Suprapubic skin (tissue), 4 donors: ENCODE measurements around the gene LLPH. TPM values are rescaled to one million over a fixed set of nuclear protein-coding genes. Genes with fewer than 3 reads are reported as not detected.

Source experiments
- DNase-seq, 2 donors: peaks; one replicate each; pipeline ENCODE4 v3.0.0-alpha.2; 2019; ENCODE audit warnings: low spot score in 2 of 2
- H3K27ac ChIP-seq: fragments of 200-600 bp; sonication (generic); one replicate; pipeline ENCODE4 v1.5.1; 2019
- H3K27me3 ChIP-seq: fragments of 200-600 bp; sonication (generic); one replicate; pipeline ENCODE4 v1.5.1; 2019
- H3K36me3 ChIP-seq: fragments of 200-600 bp; sonication (generic); one replicate; pipeline ENCODE4 v1.5.1; 2019
- H3K4me1 ChIP-seq: fragments of 200-600 bp; sonication (generic); one replicate; pipeline ENCODE4 v1.5.1; 2019
- H3K4me3 ChIP-seq: fragments of 200-600 bp; sonication (generic); one replicate; pipeline ENCODE4 v1.5.1; 2019; ENCODE audit warnings: mild to moderate bottlenecking
- H3K9me3 ChIP-seq: fragments of 200-600 bp; sonication (generic); one replicate; pipeline ENCODE4 v1.5.1; 2019
- EP300 ChIP-seq: sonication (generic); formaldehyde crosslinking; IDR thresholded peaks from one replicate; pipeline ENCODE4 v1.6.1; 2017; ENCODE audit warnings: antibody characterized with exemption
- POLR2A ChIP-seq, 2 donors: fragments of 450-650 bp; IDR thresholded peaks; one replicate each; pipeline ENCODE4 v1.6.1; 2017; ENCODE audit warnings: antibody characterized with exemption in 2 of 2, mild to moderate bottlenecking in 2 of 2, moderate library complexity in 2 of 2
- POLR2AphosphoS5 ChIP-seq, 3 donors: sonication (generic); formaldehyde crosslinking; IDR thresholded peaks; one replicate each; pipeline ENCODE4 v1.6.1; 2017; ENCODE audit warnings: antibody characterized with exemption in 3 of 3
- WGBS: methylation state at CpG from one replicate; pipeline ENCODE4 v1.1.5; 2018; 5-methylcytosine and 5-hydroxymethylcytosine counted together
- total RNA-seq, 4 donors: library from RNA; depleted of rRNA; stranded (reverse); fragments of >200 nt; gene quantifications; one replicate each; pipeline ENCODE4 v1.1.0, GENCODE V29; 2016
- TF ChIP-seq, protein P1 (sequence below), 2 donors: fragments of 200-600 bp in 1 of 2; fragments of 450-650 bp in 1 of 2; sonication (generic) in 1 of 2; IDR thresholded peaks; one replicate each; pipeline ENCODE4 v1.5.1; 2016 to 2019; ENCODE audit warnings: antibody characterized with exemption in 2 of 2, mild to moderate bottlenecking in 1 of 2, moderate library complexity in 1 of 2

The LLPH gene
- total RNA-seq, 4 donors from 2014 or later = 6.4 to 8.3 (median 6.7) TPM

DNA sequence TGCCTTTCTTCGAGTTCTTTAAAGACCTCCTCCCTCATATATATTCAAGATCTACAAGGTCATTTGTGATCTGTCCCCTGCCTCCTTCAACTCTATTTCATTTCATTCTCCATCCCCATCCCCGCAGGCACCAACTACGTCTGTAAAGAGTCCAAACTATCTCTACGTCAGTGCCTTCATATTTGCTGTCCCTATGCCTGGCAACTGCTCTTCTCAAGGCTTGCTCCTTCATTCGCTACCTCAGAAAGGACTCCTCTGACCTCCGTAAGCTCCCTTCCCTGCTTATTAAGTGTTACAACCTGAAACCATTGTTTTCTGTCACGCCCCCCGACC lies 650 bp downstream of the LLPH start:
- TF ChIP-seq POLR2A (IDR thresholded peaks at IDR 0.05) (no peak), EP300 (no peak), POLR2AphosphoS5 (IDR thresholded peaks at IDR 0.05) (no peak)
- TF ChIP-seq, protein P1, sequence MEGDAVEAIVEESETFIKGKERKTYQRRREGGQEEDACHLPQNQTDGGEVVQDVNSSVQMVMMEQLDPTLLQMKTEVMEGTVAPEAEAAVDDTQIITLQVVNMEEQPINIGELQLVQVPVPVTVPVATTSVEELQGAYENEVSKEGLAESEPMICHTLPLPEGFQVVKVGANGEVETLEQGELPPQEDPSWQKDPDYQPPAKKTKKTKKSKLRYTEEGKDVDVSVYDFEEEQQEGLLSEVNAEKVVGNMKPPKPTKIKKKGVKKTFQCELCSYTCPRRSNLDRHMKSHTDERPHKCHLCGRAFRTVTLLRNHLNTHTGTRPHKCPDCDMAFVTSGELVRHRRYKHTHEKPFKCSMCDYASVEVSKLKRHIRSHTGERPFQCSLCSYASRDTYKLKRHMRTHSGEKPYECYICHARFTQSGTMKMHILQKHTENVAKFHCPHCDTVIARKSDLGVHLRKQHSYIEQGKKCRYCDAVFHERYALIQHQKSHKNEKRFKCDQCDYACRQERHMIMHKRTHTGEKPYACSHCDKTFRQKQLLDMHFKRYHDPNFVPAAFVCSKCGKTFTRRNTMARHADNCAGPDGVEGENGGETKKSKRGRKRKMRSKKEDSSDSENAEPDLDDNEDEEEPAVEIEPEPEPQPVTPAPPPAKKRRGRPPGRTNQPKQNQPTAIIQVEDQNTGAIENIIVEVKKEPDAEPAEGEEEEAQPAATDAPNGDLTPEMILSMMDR (IDR thresholded peaks at IDR 0.05) = no peak
- peaks cover 27% of the 10 kb centered on the region for H3K36me3 ChIP-seq
- H3K4me1 ChIP-seq = peaks cover 21% of the 10 kb centered on the region
- H3K9me3 ChIP-seq = no peaks in the 10 kb centered on the region
- H3K27ac ChIP-seq = no peak overlapping the region
- DNase-seq = no peak
- 5% methylated on average over 8 of the region's 8 CpGs for WGBS
- peak overlapping the region; percentile 72 for H3K4me3 ChIP-seq
- no peaks in the 10 kb centered on the region for H3K27me3 ChIP-seq

DNA sequence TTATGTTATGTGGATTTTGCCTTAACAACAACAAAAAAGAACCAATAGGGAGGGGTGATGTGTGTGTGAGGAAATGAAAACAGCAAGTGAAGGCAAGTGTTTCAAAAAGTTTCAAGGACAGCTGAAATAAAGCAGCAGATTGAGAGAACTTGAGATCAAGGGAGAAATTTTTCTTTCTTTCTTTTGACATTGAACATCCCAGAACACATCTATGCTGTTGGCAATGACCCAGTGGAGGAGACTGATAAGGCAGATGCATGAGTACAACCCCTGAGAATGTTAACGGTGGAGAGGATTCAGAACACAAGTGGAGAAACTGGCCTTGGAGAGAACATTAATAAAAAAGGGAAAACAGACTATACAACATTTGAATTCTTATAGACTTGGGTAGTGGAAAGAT lies 2.9 kb downstream of the LLPH start:
- 77% methylated on average over 1 of the region's 1 CpG for WGBS
- DNase-seq = no peak
- TF ChIP-seq POLR2AphosphoS5 (IDR thresholded peaks at IDR 0.05) = no peak
- TF ChIP-seq, protein P1 (IDR thresholded peaks at IDR 0.05) = no peak
- no peak for TF ChIP-seq POLR2A (IDR thresholded peaks at IDR 0.05)
- H3K4me1 ChIP-seq = peaks cover 21% of the 10 kb centered on the region
- H3K9me3 ChIP-seq = no peaks in the 10 kb centered on the region
- H3K4me3 ChIP-seq = no peak overlapping the region
- no peak overlapping the region for H3K27ac ChIP-seq
- no peaks in the 10 kb centered on the region for H3K27me3 ChIP-seq
- H3K36me3 ChIP-seq = peaks cover 43% of the 10 kb centered on the region

DNA sequence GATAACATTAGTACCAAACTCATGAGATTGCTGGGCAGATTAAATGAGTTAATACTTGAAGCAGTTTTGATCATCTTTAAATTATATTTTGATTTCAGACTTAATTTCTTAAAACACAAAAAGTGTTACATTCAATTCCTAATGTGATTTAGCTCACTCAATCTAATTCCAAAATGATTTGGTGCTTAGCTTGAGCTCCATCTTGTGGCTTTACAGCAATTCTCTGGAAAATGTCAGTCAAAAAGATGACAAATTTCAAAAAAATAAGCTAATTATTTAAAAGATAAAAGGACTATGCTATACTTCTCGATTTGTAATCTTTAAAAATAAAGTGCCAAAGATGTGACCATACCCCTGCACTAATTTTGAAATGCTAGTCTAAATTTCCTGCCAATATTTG lies 10.1 kb downstream of the LLPH start:
- no peak for DNase-seq
- H3K4me1 ChIP-seq = peaks cover 4% of the 10 kb centered on the region
- no peak for TF ChIP-seq EP300
- TF ChIP-seq POLR2A (IDR thresholded peaks at IDR 0.05) = no peak
- H3K27me3 ChIP-seq = no peaks in the 10 kb centered on the region
- no peaks in the 10 kb centered on the region for H3K9me3 ChIP-seq
- H3K36me3 ChIP-seq = peaks cover 40% of the 10 kb centered on the region
- no peak overlapping the region for H3K4me3 ChIP-seq
- H3K27ac ChIP-seq = no peak overlapping the region
- WGBS = 86% methylated on average over 1 of the region's 1 CpG

DNA sequence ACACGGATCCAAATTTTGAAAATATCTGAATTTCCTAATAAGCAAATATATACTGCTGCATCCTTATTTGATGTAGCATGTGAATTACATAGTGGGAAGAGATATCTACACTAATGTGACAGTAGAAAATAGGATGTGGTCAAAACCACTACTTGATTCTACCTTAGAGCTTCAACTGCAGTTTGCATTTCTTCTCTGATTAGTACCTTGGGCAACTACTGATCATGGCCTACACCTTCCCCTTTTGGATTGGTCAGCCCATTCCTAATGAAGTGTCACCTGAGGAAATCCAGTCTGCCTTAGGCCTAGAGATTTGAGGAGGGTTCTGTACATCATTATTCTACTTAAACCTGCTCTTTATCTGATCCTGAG lies 10.7 kb downstream of the LLPH start:
- WGBS = 89% methylated on average over 1 of the region's 1 CpG
- Histone ChIP-seq H3K36me3 (peaks cover 33% of the 10 kb centered on the region), H3K4me1 (peaks cover 4% of the 10 kb centered on the region), H3K4me3 (no peak overlapping the region), H3K27ac (no peak overlapping the region), H3K9me3 (no peaks in the 10 kb centered on the region), H3K27me3 (no peaks in the 10 kb centered on the region)
- DNase-seq = no peak
- TF ChIP-seq EP300 (no peak), POLR2AphosphoS5 (IDR thresholded peaks at IDR 0.05) (no peak), POLR2A (IDR thresholded peaks at IDR 0.05) (no peak)
- TF ChIP-seq, protein P1 (IDR thresholded peaks at IDR 0.05) = no peak

DNA sequence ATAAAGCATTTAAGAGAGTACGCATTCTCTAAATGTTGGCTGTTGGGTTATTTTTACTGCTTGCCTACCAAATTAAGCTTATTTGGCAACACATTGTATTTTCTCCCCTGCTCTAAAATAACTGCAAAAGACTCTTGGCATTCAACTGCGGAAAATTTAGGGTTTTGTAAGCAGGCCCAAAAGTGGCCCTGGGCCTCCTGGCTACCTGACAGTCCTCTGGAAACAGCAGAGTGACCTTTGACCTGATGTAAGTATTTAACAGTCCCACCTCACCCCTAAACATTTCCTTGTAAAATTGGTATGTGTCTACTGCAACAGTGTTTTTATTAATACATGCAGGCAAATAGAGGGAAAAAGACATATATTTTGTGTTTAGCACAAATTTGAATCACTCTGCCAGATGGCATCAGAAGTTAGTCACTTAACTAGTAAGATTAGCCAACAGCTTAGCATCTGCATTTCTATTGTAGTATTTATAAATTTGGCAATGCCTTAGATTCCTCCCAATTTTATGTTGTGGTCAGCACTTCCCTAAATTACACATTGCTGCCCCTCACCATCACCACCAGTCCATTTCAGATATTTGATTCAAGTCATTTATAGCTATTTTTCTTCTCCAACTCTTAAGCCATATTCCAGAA lies 11.2 kb downstream of the LLPH start:
- DNase-seq = no peak
- H3K4me1 ChIP-seq = peaks cover 4% of the 10 kb centered on the region
- peaks cover 28% of the 10 kb centered on the region for H3K36me3 ChIP-seq
- no peak overlapping the region for H3K27ac ChIP-seq
- TF ChIP-seq POLR2AphosphoS5 (IDR thresholded peaks at IDR 0.05) (no peak), EP300 (no peak), POLR2A (IDR thresholded peaks at IDR 0.05) (no peak)
- TF ChIP-seq, protein P1 (IDR thresholded peaks at IDR 0.05) = no peak
- WGBS = 76% methylated on average over 2 of the region's 2 CpGs
- no peaks in the 10 kb centered on the region for H3K27me3 ChIP-seq
- H3K9me3 ChIP-seq = no peaks in the 10 kb centered on the region
- no peak overlapping the region for H3K4me3 ChIP-seq
